Fibroblast of mammary gland (primary cell): ENCODE results near the gene CSNK2A3.

ENCODE experiments used
- DNase-seq: peaks from one replicate; pipeline ENCODE4 v3.0.0-alpha.2; 2010; ENCODE audit warnings: low read depth
- H3K4me3 ChIP-seq: 2 replicates; pipeline ENCODE4 v1.5.1; 2011; ENCODE audit warnings: low read depth, mild to moderate bottlenecking, low read length, moderate library complexity; ENCODE audit not compliant: control insufficient read depth
- TF ChIP-seq, protein P1 (sequence below): conservative IDR thresholded peaks from 2 replicates; pipeline ENCODE4 v1.5.1; 2011; ENCODE audit warnings: low read depth, low read length, inconsistent platforms; ENCODE audit not compliant: control insufficient read depth, insufficient read depth

Gene CSNK2A3

DNA sequence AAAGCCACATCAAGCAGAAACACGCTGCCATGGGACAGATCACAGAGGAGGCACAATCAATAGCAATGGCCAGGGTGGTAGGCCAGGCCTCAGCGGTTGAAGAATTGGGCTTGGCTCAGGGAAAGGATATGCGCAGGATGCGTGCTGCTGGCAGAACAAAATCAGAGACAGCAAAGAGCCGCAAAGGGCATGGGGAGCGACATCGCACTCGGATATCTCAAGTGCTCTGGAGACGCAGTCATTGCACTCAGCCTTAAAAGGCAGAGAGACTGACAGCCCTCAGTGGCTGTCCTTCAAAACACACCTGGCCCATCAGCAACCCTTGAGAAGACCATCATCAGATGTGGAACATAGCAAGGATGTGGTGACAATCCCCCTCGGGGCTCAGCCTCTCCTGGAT, 50.5 kb downstream of the CSNK2A3 start:
- no peak overlapping the region for H3K4me3 ChIP-seq
- TF ChIP-seq, protein P1, sequence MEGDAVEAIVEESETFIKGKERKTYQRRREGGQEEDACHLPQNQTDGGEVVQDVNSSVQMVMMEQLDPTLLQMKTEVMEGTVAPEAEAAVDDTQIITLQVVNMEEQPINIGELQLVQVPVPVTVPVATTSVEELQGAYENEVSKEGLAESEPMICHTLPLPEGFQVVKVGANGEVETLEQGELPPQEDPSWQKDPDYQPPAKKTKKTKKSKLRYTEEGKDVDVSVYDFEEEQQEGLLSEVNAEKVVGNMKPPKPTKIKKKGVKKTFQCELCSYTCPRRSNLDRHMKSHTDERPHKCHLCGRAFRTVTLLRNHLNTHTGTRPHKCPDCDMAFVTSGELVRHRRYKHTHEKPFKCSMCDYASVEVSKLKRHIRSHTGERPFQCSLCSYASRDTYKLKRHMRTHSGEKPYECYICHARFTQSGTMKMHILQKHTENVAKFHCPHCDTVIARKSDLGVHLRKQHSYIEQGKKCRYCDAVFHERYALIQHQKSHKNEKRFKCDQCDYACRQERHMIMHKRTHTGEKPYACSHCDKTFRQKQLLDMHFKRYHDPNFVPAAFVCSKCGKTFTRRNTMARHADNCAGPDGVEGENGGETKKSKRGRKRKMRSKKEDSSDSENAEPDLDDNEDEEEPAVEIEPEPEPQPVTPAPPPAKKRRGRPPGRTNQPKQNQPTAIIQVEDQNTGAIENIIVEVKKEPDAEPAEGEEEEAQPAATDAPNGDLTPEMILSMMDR: no peak
- DNase-seq: no peak
